GM23338 (cell line): ENCODE results near the gene MDN1.

Experiments used
- CREB1 ChIP-seq: fragments of 250-450 bp; sonication (Bioruptor Pico); IDR thresholded peaks from 2 replicates; pipeline ENCODE4 v1.5.0; 2020; ENCODE audit warnings: low read depth, mild to moderate bottlenecking, moderate library complexity
- CTCF ChIP-seq, 2 experiments: fragments of 200-600 bp in 1 of 2; sonication (generic) in 1 of 2; conservative IDR thresholded peaks; 2 replicates each; pipeline versions ENCODE4 v1.5.1 to v1.6.1; 2016 to 2017; ENCODE audit warnings: antibody characterized with exemption in 2 of 2, low read depth in 2 of 2, mild to moderate bottlenecking in 2 of 2, moderate library complexity in 1 of 2
- EZH2 ChIP-seq: fragments of 200-600 bp; sonication (generic); IDR thresholded peaks from one replicate; pipeline ENCODE4 v1.8.0; 2017; ENCODE audit warnings: antibody characterized with exemption, mild to moderate bottlenecking, low read depth; ENCODE audit not compliant: unreplicated experiment
- EZH2phosphoT487 ChIP-seq: fragments of 200-600 bp; sonication (generic); IDR thresholded peaks from one replicate; pipeline ENCODE4 v1.8.1; 2018; ENCODE audit warnings: antibody characterized with exemption; ENCODE audit not compliant: unreplicated experiment
- JUNB ChIP-seq: IDR thresholded peaks from one replicate; pipeline ENCODE4 v1.6.1; 2016; ENCODE audit warnings: antibody characterized with exemption; ENCODE audit not compliant: unreplicated experiment
- NANOG ChIP-seq: IDR thresholded peaks from 2 replicates; pipeline ENCODE4 v1.6.1; 2016; ENCODE audit warnings: antibody characterized with exemption, borderline replicate concordance
- POLR2AphosphoS5 ChIP-seq: IDR thresholded peaks from 2 replicates; pipeline ENCODE4 v1.6.1; 2016; ENCODE audit warnings: antibody characterized with exemption, low read depth
- REST ChIP-seq: IDR thresholded peaks from one replicate; pipeline ENCODE4 v1.6.1; 2018; ENCODE audit warnings: antibody characterized with exemption; ENCODE audit not compliant: unreplicated experiment
- STAT1 ChIP-seq: IDR thresholded peaks from one replicate; pipeline ENCODE4 v1.6.1; 2016; ENCODE audit warnings: antibody characterized with exemption; ENCODE audit not compliant: unreplicated experiment
- ZNF114 ChIP-seq: fragments of 250-450 bp; sonication (Bioruptor Pico); IDR thresholded peaks from 2 replicates; pipeline ENCODE4 v1.5.0; 2020; ENCODE audit warnings: mild to moderate bottlenecking, moderate library complexity
- ZNF331 ChIP-seq: fragments of 250-450 bp; sonication (Bioruptor Pico); IDR thresholded peaks from 2 replicates; pipeline ENCODE4 v1.5.0; 2020; ENCODE audit warnings: low read depth, mild to moderate bottlenecking, moderate library complexity
- ZNF462 ChIP-seq: fragments of 250-450 bp; sonication (Bioruptor Pico); IDR thresholded peaks from 2 replicates; pipeline ENCODE4 v1.5.0; 2020; ENCODE audit warnings: mild to moderate bottlenecking, moderate library complexity
- TF ChIP-seq, protein P1 (sequence below): IDR thresholded peaks from 2 replicates; pipeline ENCODE4 v1.6.1; 2016; ENCODE audit warnings: antibody characterized with exemption

GRCh38 chr6:89724981-89725380, 94.6 kb downstream of the MDN1 start:
- no peak for TF ChIP-seq EZH2
- no peak for TF ChIP-seq CTCF (conservative IDR thresholded peaks at IDR 0.05; ENCODE audit: low read depth in 2 of 2)
- TF ChIP-seq POLR2AphosphoS5 = no peak
- TF ChIP-seq CREB1 (CRISPR knock-in tag) = no peak
- TF ChIP-seq REST = no peak
- TF ChIP-seq EZH2phosphoT487 = no peak
- no peak for TF ChIP-seq NANOG
- no peak for TF ChIP-seq ZNF331 (CRISPR knock-in tag)
- TF ChIP-seq ZNF114 = no peak
- TF ChIP-seq ZNF462 (CRISPR knock-in tag) = no peak
- TF ChIP-seq JUNB = no peak
- TF ChIP-seq STAT1 = no peak
- TF ChIP-seq, protein P1, sequence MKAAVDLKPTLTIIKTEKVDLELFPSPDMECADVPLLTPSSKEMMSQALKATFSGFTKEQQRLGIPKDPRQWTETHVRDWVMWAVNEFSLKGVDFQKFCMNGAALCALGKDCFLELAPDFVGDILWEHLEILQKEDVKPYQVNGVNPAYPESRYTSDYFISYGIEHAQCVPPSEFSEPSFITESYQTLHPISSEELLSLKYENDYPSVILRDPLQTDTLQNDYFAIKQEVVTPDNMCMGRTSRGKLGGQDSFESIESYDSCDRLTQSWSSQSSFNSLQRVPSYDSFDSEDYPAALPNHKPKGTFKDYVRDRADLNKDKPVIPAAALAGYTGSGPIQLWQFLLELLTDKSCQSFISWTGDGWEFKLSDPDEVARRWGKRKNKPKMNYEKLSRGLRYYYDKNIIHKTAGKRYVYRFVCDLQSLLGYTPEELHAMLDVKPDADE = no peak
